ENCODE data around the gene NUDT4.

GRCh38 chr12:93438266-93439050 lies 60.7 kb downstream of the NUDT4 start:
- TF ChIP-seq POLR2A (IDR thresholded peaks at IDR 0.05) (no peak), CTCF (IDR thresholded peaks at IDR 0.05) (no peak)
